ENCODE measurements around the gene UROC1. TPM values are rescaled to one million over a fixed set of nuclear protein-coding genes. Genes with fewer than 3 reads are reported as not detected.

Gene UROC1
- total RNA-seq (2021) (not detected in 2 replicates), Bru-seq, nascent RNA (not detected), BruChase-seq, experiment 1, labeled RNA remaining after a 2-hour chase (not detected), BruChase-seq, experiment 2, labeled RNA remaining after a 6-hour chase (not detected)
- long read RNA-seq = 0 reads

DNA sequence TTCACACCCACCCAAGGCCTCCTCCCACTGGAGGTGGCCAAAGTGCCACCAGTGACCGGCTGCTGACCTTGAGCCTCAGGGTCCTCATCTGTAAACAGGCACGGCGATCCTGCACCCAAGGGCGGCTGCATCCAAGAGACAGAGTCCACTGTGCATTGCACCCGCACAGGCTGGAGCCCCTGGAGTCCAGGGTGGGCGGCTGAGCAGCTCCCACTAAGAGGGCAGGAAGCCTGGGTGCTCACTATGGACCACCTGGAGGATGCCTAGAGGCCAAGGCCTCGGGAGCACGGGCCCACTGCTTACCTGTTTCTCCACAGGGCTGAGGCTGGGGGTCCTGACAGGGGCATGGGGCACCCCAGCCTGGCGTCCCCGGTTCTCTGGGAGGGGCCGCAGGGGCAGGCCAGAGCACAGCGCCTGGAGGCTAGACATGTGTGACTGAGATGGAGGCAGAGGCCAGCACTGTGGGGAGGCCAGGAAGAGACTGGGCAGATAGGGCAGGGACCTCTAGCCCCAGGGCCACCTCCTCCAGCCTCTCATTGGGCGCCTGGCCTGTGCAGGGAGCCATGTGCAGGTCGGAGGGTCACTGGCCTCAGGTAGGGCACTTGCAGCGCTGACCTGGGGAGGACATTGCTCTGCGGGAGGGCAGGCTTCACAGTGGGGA is at the start of gene UROC1:
TSS of gene UROC1 (minus strand) at position 483 of the 661 bp plus-strand sequence. CDS start at position 429, 54 bp downstream.
- ChIA-PET POLR2A (ENCODE audit: low non-redundant PET) (no interaction called here), CTCF (no interaction called here)
- TF ChIP-seq, protein P1, sequence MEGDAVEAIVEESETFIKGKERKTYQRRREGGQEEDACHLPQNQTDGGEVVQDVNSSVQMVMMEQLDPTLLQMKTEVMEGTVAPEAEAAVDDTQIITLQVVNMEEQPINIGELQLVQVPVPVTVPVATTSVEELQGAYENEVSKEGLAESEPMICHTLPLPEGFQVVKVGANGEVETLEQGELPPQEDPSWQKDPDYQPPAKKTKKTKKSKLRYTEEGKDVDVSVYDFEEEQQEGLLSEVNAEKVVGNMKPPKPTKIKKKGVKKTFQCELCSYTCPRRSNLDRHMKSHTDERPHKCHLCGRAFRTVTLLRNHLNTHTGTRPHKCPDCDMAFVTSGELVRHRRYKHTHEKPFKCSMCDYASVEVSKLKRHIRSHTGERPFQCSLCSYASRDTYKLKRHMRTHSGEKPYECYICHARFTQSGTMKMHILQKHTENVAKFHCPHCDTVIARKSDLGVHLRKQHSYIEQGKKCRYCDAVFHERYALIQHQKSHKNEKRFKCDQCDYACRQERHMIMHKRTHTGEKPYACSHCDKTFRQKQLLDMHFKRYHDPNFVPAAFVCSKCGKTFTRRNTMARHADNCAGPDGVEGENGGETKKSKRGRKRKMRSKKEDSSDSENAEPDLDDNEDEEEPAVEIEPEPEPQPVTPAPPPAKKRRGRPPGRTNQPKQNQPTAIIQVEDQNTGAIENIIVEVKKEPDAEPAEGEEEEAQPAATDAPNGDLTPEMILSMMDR (conservative IDR thresholded peaks at IDR 0.05; ENCODE audit: low read depth, low read length) = no peak
- TF ChIP-seq EZH2 (IDR thresholded peaks at IDR 0.05; ENCODE audit: borderline replicate concordance, low read depth, low read length, poor library complexity, severe bottlenecking) = no peak
- BruUV-seq (replicated peaks) = no TSS peak
- no peaks in the 10 kb centered on the region for H3K36me3 ChIP-seq (ENCODE audit: insufficient read depth, low read length, poor library complexity, severe bottlenecking)
- H3K9me3 ChIP-seq (ENCODE audit: low read depth, low read length, poor library complexity, severe bottlenecking) = no peaks in the 10 kb centered on the region
- H3K27ac ChIP-seq (ENCODE audit: low read depth, low read length, poor library complexity, severe bottlenecking) = no peak within 1 kb of the TSS
- H3K4me1 ChIP-seq (ENCODE audit: insufficient read depth, low read length, poor library complexity, severe bottlenecking) = no peaks in the 10 kb centered on the region
- intact Hi-C loops (cut with micrococcal nuclease; ENCODE audit: unreplicated experiment) = no loop called here
- no peak for DNase-seq (ENCODE audit: low spot score)
- H3K27me3 ChIP-seq (replicated peaks; ENCODE audit: insufficient read depth, low read depth, low read length, poor library complexity) = no peaks in the 10 kb centered on the region
- H3K4me3 ChIP-seq (ENCODE audit: low read depth, low read length, poor library complexity, severe bottlenecking) = no peak within 1 kb of the TSS

DNA sequence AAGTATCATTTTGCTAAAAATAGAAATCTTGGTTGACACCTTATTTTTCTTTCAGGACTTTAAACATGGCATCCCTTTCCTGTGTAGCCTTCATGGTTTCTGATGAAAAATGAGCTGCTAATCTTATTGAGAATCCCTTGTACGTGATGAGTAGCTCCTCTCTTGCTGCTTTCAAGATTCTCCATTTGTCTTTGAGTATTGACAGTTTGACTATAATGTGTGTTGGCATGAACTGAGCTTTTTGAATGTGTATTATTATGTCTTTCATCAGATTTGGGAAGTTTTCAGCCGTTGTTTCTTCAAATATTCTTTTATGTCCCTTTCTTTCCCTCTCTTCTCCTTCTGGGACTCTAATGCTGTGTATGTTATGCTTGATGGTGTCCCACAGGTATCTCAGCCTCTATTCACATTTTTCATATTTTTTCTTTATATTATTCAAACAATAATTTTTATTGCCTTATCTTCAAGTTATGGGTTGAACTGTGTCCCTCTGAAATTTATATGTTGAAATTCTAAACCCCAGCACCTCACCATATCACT is 45.2 kb upstream of the UROC1 start:
- CTCF ChIA-PET = no interaction called here

DNA sequence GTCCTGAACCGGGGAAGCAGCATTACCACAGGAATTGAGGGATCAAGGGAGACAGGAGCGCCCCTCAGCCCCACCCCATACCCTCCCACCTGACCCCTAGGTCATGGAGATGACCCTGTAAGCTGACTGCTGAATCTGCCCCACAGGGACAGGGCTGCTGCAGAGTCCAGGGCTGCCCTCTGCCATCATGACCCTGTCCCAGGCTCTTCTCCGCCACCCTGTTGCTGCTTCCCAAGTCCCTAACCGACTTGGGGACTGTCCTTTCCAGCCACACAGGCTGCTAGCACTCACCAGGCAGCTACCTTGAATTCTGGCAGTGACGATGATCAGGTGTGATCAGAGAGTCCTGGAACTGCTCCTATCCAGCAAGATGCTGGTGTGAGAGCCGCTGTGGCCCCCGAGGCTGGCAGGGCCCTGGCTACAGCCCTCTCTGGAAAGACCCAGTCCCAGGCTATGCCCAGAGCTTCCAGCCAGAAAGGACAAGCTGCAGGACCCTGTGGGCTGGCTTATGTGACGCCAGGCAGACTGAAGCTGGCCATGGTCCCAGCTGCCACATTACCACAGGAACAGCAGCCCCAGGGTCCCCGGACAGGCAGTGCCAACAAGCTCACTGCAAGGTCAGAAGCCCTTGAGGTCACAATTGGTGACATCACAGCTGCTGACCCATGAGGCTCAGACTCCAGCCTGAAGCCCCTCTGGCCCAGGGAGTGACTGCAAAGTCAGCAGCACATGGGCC is 40.9 kb upstream of the UROC1 start, which contains the start of gene C3orf22:
TSS of gene C3orf22 (minus strand) at position 597 of the 736 bp plus-strand sequence. CDS start 5,542 bp downstream, outside the sequence.
- CTCF ChIA-PET = no interaction called here
- H3K27ac ChIP-seq (ENCODE audit: low read depth, low read length, poor library complexity, severe bottlenecking) = no peak within 1 kb of the TSS
- intact Hi-C loops (cut with micrococcal nuclease; ENCODE audit: unreplicated experiment) = no loop called here

More for the DNA sequence above, 45.2 kb upstream of the UROC1 start:
- H3K27me3 ChIP-seq (replicated peaks; ENCODE audit: insufficient read depth, low read depth, low read length, poor library complexity) = peaks cover 31% of the 10 kb centered on the region
- H3K4me1 ChIP-seq (ENCODE audit: insufficient read depth, low read length, poor library complexity, severe bottlenecking) = no peaks in the 10 kb centered on the region
- no TSS peak for BruUV-seq (replicated peaks)
- peaks cover 6% of the 10 kb centered on the region for H3K9me3 ChIP-seq (ENCODE audit: low read depth, low read length, poor library complexity, severe bottlenecking)
- intact Hi-C loops (cut with micrococcal nuclease; ENCODE audit: unreplicated experiment) = no loop called here
- TF ChIP-seq EZH2 (IDR thresholded peaks at IDR 0.05; ENCODE audit: borderline replicate concordance, low read depth, low read length, poor library complexity, severe bottlenecking) = no peak
- TF ChIP-seq, protein P1 (conservative IDR thresholded peaks at IDR 0.05; ENCODE audit: low read depth, low read length) = no peak
- H3K36me3 ChIP-seq (ENCODE audit: insufficient read depth, low read length, poor library complexity, severe bottlenecking) = no peaks in the 10 kb centered on the region
- POLR2A ChIA-PET (ENCODE audit: low non-redundant PET) = no interaction called here
- no peak overlapping the region for H3K27ac ChIP-seq (ENCODE audit: low read depth, low read length, poor library complexity, severe bottlenecking)
- DNase-seq (ENCODE audit: low spot score) = no peak
- H3K4me3 ChIP-seq (ENCODE audit: low read depth, low read length, poor library complexity, severe bottlenecking) = no peak overlapping the region

More for the DNA sequence above, 40.9 kb upstream of the UROC1 start, which contains the start of gene C3orf22:
- peaks cover 11% of the 10 kb centered on the region for H3K27me3 ChIP-seq (replicated peaks; ENCODE audit: insufficient read depth, low read depth, low read length, poor library complexity)
- H3K4me3 ChIP-seq (ENCODE audit: low read depth, low read length, poor library complexity, severe bottlenecking) = no peak within 1 kb of the TSS
- POLR2A ChIA-PET (ENCODE audit: low non-redundant PET) = no interaction called here
- TF ChIP-seq EZH2 (IDR thresholded peaks at IDR 0.05; ENCODE audit: borderline replicate concordance, low read depth, low read length, poor library complexity, severe bottlenecking) = no peak
- peaks cover 6% of the 10 kb centered on the region for H3K9me3 ChIP-seq (ENCODE audit: low read depth, low read length, poor library complexity, severe bottlenecking)
- no peaks in the 10 kb centered on the region for H3K36me3 ChIP-seq (ENCODE audit: insufficient read depth, low read length, poor library complexity, severe bottlenecking)
- H3K4me1 ChIP-seq (ENCODE audit: insufficient read depth, low read length, poor library complexity, severe bottlenecking) = no peaks in the 10 kb centered on the region
- no peak for DNase-seq (ENCODE audit: low spot score)
- no TSS peak for BruUV-seq (replicated peaks)
